ENCODE results near the gene OSBPL10. TPM values are rescaled to one million over a fixed set of nuclear protein-coding genes. Genes with fewer than 3 reads are reported as not detected.

Gene OSBPL10
- total RNA-seq, 1 experiment from 2014 or later, result 2.3 TPM

DNA sequence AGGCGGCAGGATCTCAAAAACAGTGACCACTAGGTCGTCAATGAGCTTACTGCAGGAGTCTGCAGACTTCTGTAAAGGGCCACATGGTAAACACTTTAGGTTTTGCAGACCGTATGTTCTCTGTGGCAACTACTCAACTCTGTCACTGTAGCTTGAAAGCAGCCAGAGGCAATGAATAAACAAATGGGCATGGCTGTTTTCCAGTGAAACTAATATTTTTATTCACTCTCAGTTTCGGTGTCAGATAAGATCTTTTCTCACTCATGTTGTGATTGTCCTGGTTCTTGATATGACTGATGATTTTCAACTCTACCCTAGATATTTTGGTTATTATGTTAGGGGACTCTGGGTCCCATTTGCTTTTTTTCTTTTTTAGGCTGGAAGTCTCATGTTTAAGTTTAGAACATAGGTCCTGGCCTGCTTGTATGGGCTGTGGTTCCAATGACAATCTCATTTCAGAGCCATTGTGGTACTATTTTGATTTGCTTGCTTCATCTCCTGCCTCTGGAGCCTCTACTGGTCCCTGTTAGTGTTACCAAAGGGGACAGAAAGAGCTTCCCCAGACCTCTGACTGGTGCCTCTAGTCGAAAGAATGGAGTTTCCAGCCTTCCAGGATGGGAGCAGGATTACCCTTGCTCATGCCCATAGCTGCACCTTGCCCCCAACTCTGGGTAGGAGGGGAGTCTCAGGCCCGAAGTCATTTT, 226.3 kb downstream of the OSBPL10 start:
- DNase-seq (ENCODE audit: low spot score), result no peak
- TF ChIP-seq, protein P1, sequence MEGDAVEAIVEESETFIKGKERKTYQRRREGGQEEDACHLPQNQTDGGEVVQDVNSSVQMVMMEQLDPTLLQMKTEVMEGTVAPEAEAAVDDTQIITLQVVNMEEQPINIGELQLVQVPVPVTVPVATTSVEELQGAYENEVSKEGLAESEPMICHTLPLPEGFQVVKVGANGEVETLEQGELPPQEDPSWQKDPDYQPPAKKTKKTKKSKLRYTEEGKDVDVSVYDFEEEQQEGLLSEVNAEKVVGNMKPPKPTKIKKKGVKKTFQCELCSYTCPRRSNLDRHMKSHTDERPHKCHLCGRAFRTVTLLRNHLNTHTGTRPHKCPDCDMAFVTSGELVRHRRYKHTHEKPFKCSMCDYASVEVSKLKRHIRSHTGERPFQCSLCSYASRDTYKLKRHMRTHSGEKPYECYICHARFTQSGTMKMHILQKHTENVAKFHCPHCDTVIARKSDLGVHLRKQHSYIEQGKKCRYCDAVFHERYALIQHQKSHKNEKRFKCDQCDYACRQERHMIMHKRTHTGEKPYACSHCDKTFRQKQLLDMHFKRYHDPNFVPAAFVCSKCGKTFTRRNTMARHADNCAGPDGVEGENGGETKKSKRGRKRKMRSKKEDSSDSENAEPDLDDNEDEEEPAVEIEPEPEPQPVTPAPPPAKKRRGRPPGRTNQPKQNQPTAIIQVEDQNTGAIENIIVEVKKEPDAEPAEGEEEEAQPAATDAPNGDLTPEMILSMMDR (conservative IDR thresholded peaks at IDR 0.05; ENCODE audit: low read depth, low read length), result no peak
- no peak for TF ChIP-seq EZH2 (IDR thresholded peaks at IDR 0.05; ENCODE audit: borderline replicate concordance, low read depth, low read length, poor library complexity, severe bottlenecking)
- POLR2A ChIA-PET (ENCODE audit: low non-redundant PET), result no interaction called here
- no peak overlapping the region for H3K27ac ChIP-seq (ENCODE audit: low read depth, low read length, poor library complexity, severe bottlenecking)
- CTCF ChIA-PET, result no interaction called here
- H3K27me3 ChIP-seq (replicated peaks; ENCODE audit: insufficient read depth, low read depth, low read length, poor library complexity), result no peaks in the 10 kb centered on the region
- H3K36me3 ChIP-seq (ENCODE audit: insufficient read depth, low read length, poor library complexity, severe bottlenecking), result no peaks in the 10 kb centered on the region
- H3K4me1 ChIP-seq (ENCODE audit: insufficient read depth, low read length, poor library complexity, severe bottlenecking), result no peaks in the 10 kb centered on the region
- intact Hi-C loops (cut with micrococcal nuclease; ENCODE audit: unreplicated experiment), result no loop called here
- no peaks in the 10 kb centered on the region for H3K9me3 ChIP-seq (ENCODE audit: low read depth, low read length, poor library complexity, severe bottlenecking)
- no TSS peak for BruUV-seq (replicated peaks)
- H3K4me3 ChIP-seq (ENCODE audit: low read depth, low read length, poor library complexity, severe bottlenecking), result no peak overlapping the region

DNA sequence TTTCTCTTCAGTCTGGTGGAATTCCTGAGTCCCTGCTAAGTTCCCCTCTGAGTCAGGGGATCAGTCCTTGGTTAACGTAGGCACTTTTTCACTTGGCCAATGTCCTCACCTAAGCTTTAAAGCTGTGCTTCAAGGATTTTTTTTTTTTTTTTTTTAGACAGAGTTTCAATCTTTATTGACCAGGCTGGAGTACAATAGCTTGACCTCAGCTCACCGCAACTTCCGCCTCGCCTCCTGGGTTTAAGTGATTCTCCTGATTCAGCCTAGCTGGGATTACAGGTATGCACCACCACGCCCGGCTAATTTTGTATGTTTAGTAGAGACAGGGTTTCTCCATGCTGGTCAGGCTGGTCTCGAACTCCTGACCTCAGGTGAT, 228.0 kb downstream of the OSBPL10 start:
- BruUV-seq (replicated peaks), result no TSS peak
- Histone ChIP-seq H3K4me3 (ENCODE audit: low read depth, low read length, poor library complexity, severe bottlenecking) (no peak overlapping the region), H3K9me3 (ENCODE audit: low read depth, low read length, poor library complexity, severe bottlenecking) (no peaks in the 10 kb centered on the region), H3K27ac (ENCODE audit: low read depth, low read length, poor library complexity, severe bottlenecking) (no peak overlapping the region), H3K36me3 (ENCODE audit: insufficient read depth, low read length, poor library complexity, severe bottlenecking) (no peaks in the 10 kb centered on the region), H3K27me3 (replicated peaks; ENCODE audit: insufficient read depth, low read depth, low read length, poor library complexity) (no peaks in the 10 kb centered on the region), H3K4me1 (ENCODE audit: insufficient read depth, low read length, poor library complexity, severe bottlenecking) (no peaks in the 10 kb centered on the region)
- ChIA-PET POLR2A (ENCODE audit: low non-redundant PET) (no interaction called here), CTCF (no interaction called here)
- intact Hi-C loops (cut with micrococcal nuclease; ENCODE audit: unreplicated experiment), result no loop called here
- no peak for TF ChIP-seq EZH2 (IDR thresholded peaks at IDR 0.05; ENCODE audit: borderline replicate concordance, low read depth, low read length, poor library complexity, severe bottlenecking)
- TF ChIP-seq, protein P1 (conservative IDR thresholded peaks at IDR 0.05; ENCODE audit: low read depth, low read length), result no peak
- DNase-seq (ENCODE audit: low spot score), result no peak

DNA sequence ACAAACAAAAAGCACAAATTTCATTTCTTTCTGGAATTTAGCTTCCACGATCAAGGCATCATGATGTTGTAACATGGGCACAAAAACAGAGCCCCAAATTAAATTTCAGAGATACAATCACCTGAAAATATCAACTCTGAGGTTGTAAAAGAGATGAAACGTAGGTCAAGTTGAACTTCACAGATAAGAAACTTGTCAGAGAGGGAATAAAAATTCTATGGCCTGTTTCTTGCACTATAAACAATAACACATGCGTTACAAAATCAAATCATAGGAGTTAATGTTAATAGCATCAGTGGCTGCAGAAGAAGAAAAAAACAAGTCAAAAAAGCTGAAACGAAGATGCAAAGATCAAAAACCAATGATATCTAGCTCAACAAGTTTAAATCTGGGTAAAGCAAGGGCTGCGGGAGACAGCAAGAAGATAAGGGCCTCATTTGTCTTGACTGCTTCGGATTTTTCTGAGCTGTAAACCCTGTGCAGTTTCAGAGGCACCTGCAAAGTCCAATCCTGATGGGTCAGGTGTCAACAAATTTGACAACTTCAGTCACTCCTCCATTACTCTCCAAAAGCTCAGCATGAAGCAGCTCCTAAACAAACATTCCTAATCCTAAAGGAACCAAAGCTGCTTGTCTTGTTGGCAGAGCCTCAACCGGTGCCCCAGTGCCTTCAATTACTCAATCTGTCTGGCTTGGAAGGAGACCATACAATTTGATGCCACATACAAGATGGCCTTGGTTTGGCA, 228.6 kb downstream of the OSBPL10 start:
- POLR2A ChIA-PET (ENCODE audit: low non-redundant PET), result no interaction called here
- no peak for DNase-seq (ENCODE audit: low spot score)

More for the DNA sequence above, 228.6 kb downstream of the OSBPL10 start:
- BruUV-seq (replicated peaks), result no TSS peak
- CTCF ChIA-PET, result no interaction called here
- Histone ChIP-seq H3K36me3 (ENCODE audit: insufficient read depth, low read length, poor library complexity, severe bottlenecking) (no peaks in the 10 kb centered on the region), H3K4me1 (ENCODE audit: insufficient read depth, low read length, poor library complexity, severe bottlenecking) (no peaks in the 10 kb centered on the region), H3K4me3 (ENCODE audit: low read depth, low read length, poor library complexity, severe bottlenecking) (no peak overlapping the region), H3K27me3 (replicated peaks; ENCODE audit: insufficient read depth, low read depth, low read length, poor library complexity) (no peaks in the 10 kb centered on the region), H3K27ac (ENCODE audit: low read depth, low read length, poor library complexity, severe bottlenecking) (no peak overlapping the region), H3K9me3 (ENCODE audit: low read depth, low read length, poor library complexity, severe bottlenecking) (no peaks in the 10 kb centered on the region)
- TF ChIP-seq EZH2 (IDR thresholded peaks at IDR 0.05; ENCODE audit: borderline replicate concordance, low read depth, low read length, poor library complexity, severe bottlenecking), result no peak
- TF ChIP-seq, protein P1 (conservative IDR thresholded peaks at IDR 0.05; ENCODE audit: low read depth, low read length), result no peak
- intact Hi-C loops (cut with micrococcal nuclease; ENCODE audit: unreplicated experiment), result no loop called here
